GM19099 (cell line): ENCODE measurements around the gene CTBP1.

Source experiments
- POLR2A ChIP-seq: IDR thresholded peaks from 3 replicates; pipeline ENCODE4 v1.6.1; 2011; ENCODE audit warnings: low read depth; ENCODE audit not compliant: insufficient read length; ENCODE audit errors: extremely low read depth

Gene CTBP1

DNA sequence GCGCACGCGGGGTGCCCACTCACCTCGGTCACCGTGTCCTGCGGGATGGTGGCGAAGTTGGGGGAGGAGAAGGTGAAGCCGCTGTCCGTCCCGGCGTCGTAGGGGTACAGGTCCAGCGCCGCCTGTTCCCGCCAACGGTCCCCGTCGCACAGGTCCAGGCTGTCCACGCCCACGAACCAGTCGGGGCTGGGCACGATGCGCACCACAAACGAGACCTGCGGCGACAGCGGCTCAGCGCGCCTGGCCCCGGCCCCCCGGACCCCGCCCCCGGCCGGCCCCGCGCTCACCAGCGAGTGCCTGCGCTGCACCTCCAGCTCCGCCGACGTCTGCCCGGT, 78.0 kb downstream of the CTBP1 start:
- TF ChIP-seq POLR2A: no peak

GRCh38 chr4:1170156-1170975, 78.6 kb downstream of the CTBP1 start:
- no peak for TF ChIP-seq POLR2A

GRCh38 chr4:1169691-1170096, 79.2 kb downstream of the CTBP1 start:
- TF ChIP-seq POLR2A: no peak

DNA sequence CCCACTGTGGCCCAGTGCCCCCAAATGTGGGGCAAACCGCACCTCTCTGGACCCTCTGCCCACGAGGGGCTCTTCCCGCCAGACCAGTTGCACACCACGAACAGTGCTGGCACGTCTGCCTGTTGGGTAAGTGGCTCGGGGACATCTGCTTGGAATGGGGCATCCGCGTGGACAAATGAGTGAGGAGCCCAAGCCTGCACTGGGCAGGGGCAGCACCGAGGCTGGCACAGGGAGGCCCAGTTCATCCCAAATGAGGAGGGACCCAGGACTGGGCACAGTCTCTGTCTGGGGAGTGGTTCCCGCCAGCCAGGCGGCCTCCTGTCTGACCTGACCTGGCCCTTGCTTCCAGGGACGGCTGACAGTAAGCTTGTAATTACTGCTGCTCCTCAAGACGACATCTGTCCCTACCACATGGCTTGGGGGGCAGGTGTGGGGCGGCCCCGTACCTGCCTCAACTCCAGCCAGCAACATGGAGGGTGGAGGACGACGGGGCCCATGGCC, 79.7 kb downstream of the CTBP1 start:
- TF ChIP-seq POLR2A: no peak

DNA sequence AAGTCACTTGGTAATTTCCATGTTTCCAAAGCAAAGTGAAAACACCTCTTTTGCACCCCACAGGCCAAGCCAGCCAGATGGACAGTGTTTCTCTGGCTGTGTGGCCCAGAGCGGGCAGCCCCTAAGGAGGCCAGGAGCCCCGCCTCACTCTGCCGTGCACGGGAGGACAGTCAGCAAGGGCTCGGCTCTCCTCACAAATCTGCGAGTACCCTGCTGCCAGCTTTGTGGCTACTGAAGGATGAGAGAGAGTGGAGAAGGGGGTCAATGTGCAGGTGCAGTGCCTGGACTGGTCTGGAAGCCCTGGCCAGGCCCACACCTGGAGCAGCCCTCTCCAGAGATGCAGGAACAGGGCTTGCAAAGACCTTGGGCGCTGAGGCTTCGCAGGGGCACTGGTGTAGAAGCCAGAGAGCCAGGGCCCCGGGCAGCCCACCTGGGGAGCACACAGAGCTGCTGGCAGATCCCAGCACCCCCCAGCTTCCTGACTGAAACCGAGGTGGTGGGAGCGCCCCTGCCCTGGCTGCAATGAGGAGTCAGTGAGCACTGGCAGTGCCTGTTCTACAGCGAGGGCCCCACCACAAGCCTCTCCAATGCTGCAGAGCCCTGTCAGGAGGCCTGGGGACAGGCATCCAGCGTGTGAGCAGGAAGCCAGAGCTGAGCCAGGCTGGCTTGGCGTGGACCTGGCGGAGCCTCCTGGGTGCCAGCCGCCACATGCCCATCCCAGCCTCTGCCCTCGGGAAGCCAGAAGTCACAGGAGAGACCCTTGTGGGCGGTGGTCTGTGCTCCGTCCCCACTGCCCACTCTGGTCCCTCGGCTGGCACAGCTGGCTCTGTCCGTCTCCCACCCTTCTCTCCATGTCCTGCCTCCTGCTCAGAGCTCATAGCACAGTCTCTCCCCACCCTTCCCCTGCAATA, 80.5 kb downstream of the CTBP1 start:
- no peak for TF ChIP-seq POLR2A

DNA sequence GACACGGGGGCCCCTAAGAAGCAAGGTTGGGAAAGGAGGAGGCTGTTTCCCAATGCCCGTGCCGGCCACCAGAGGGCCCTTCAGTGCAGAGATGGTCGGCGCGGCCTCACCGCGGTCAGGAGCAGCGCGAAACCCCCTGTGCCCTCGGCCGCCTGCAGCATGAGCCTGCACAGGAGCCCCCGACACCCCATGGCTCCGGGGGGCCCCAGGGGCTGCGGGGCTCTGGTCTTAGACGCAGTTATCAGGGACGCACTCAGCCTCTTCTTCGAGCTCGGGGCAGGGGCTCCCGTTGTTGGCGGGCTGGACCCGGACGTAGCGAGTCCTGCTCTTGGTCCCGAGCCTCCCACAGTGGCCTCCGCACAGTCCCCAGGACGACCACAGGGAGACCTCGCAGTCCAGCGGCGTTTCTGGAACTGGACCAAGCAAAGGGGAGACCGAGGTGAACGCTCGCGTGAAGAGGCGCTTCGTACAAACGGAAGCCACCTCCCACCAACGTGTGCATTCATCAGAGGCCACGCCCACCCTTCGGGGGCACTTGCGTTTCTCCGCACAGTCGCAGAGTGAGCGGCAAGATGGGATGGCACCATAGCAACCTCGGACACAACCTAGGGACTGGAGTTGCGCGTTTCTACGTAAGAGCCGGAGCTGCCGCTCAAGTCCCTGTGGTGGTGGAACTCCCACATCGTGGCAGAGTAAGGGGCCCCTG, 81.5 kb downstream of the CTBP1 start:
- TF ChIP-seq POLR2A: peak; percentile 56

GRCh38 chr4:1166509-1167243, 82.3 kb downstream of the CTBP1 start:
- TF ChIP-seq POLR2A: no peak

GRCh38 chr4:1164956-1165545, 83.9 kb downstream of the CTBP1 start:
- TF ChIP-seq POLR2A: no peak

DNA sequence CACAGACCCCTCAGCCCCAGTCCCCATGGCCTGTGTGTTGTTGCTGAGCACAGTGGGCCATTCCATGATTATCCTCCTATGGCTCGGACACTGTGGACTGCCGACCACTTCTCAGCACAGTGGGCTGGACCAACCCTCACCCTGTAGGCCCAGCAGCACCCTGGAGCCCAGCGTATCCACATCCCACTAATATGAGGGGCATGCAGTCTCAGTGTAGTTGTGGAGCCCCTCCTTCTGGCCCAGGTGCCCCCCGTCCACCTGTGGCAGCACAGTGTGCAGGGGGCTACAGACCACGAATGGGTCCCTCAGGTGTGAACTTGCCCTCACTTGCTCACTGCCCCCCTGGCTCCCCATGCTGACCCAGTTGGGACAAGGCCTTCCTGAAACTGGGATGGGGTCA, 84.5 kb downstream of the CTBP1 start:
- no peak for TF ChIP-seq POLR2A

DNA sequence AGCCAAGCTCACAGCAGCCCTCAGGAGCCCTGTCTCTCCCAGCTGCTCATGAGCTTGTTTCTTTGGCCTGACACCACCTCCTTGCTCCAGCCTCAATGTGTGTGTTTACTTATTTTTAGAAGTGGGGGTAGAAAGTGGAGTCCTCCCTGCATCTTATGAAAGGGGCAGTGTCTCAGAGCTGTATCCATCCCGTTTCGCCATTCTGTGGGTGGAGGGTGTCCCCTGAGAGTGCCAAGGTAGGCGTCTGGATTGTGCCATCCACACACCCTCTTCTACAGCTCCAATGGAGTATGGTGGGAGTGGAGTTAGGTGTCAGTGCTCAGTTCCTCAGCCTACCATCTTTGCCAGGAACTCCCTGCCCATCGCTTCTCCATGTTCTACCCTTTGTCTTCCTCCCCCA, 84.9 kb downstream of the CTBP1 start:
- TF ChIP-seq POLR2A: no peak
